ENCODE measurements around the gene HNF1A.
"Not testable (repeated sequence)": the region's sequence is repeated elsewhere in the genome, so short reads cannot be mapped to it uniquely, and the experiment has no call there.

HNF1A gene

DNA sequence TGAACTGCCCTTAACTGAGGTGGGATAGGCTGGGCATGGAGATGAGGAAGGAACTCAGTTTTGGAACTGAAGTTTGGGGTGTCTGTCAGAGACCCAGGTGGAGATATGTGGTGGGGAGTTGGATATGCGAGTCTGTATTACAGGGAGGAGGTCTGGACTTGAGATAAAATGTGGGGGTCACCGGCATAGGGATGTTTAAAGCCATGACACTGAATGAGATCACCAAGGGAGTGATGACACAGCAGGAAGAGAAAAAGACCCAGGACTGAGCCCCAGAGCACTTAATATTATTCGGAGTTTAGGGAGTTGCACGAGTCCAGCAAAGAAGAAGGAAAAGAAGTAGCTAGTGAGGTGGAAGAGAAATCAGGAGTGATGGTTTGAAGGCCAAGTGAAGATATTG lies 64.7 kb downstream of the HNF1A start:
- Histone ChIP-seq H3K79me2 (ENCODE audit: insufficient read depth, low read length) (no peaks in the 10 kb centered on the region), H4K20me1 (ENCODE audit: low read depth, low read length) (no peaks in the 10 kb centered on the region)

DNA sequence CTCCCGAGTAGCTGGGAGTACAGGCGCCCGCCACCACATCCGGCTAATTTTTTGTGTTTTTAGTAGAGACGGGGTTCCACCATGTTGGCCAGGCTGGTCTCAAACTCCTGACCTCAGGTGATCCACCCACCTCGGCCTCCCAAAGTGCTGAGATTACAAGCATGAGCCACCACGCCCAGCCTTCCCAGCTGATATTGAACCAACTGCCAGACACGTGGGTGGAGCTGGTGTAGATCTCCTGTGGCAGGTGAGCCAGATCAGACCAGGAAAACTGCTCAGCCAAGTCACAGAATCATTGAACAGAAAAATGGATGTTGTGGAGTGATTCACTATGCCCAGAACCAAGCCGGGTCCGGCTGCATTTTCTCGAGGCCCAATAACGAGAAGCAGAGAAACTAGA lies 69.1 kb downstream of the HNF1A start:
- H3K27me3 ChIP-seq (ENCODE audit: low read length); H3K9me3 ChIP-seq (ENCODE audit: insufficient read depth, low read length): not testable (repeated sequence)

More for the DNA sequence above, 64.7 kb downstream of the HNF1A start:
- no peak overlapping the region for H3K9ac ChIP-seq (ENCODE audit: low read length)
- TF ChIP-seq EZH2phosphoT487 (conservative IDR thresholded peaks at IDR 0.05; ENCODE audit: low read length), result no peak
- TF ChIP-seq, protein P1, sequence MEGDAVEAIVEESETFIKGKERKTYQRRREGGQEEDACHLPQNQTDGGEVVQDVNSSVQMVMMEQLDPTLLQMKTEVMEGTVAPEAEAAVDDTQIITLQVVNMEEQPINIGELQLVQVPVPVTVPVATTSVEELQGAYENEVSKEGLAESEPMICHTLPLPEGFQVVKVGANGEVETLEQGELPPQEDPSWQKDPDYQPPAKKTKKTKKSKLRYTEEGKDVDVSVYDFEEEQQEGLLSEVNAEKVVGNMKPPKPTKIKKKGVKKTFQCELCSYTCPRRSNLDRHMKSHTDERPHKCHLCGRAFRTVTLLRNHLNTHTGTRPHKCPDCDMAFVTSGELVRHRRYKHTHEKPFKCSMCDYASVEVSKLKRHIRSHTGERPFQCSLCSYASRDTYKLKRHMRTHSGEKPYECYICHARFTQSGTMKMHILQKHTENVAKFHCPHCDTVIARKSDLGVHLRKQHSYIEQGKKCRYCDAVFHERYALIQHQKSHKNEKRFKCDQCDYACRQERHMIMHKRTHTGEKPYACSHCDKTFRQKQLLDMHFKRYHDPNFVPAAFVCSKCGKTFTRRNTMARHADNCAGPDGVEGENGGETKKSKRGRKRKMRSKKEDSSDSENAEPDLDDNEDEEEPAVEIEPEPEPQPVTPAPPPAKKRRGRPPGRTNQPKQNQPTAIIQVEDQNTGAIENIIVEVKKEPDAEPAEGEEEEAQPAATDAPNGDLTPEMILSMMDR (IDR thresholded peaks at IDR 0.05; ENCODE audit: insufficient read depth, low read length, poor library complexity, severe bottlenecking), result no peak
- H3K9me2 ChIP-seq (replicated peaks; ENCODE audit: insufficient read depth, low read length), result no peaks in the 10 kb centered on the region
- no peak overlapping the region for H3K27ac ChIP-seq (ENCODE audit: low read depth, low read length)
- no peak overlapping the region for H2AFZ ChIP-seq (ENCODE audit: low read depth, low read length, severe bottlenecking)
- no peaks in the 10 kb centered on the region for H3K9me3 ChIP-seq (ENCODE audit: insufficient read depth, low read length)
- H3K4me2 ChIP-seq (ENCODE audit: low read depth, low read length, poor library complexity, severe bottlenecking), result no peak overlapping the region
- no peaks in the 10 kb centered on the region for H3F3A ChIP-seq (ENCODE audit: insufficient read depth)
- H3K4me3 ChIP-seq (ENCODE audit: insufficient read depth, low read length, poor library complexity, severe bottlenecking), result no peak overlapping the region
- H3K36me3 ChIP-seq (ENCODE audit: low read length), result no peaks in the 10 kb centered on the region
- H3K27me3 ChIP-seq (ENCODE audit: low read length), result no peaks in the 10 kb centered on the region

GRCh38 chr12:121048442-121048841 lies 70.1 kb downstream of the HNF1A start:
- no peak overlapping the region for H2AFZ ChIP-seq (ENCODE audit: low read depth, low read length, severe bottlenecking)
- no peak overlapping the region for H3K4me3 ChIP-seq (ENCODE audit: insufficient read depth, low read length, poor library complexity, severe bottlenecking)
- H4K20me1 ChIP-seq (ENCODE audit: low read depth, low read length), result no peaks in the 10 kb centered on the region
- H3K27me3 ChIP-seq (ENCODE audit: low read length), result no peaks in the 10 kb centered on the region
- H3K9ac ChIP-seq (ENCODE audit: low read length), result no peak overlapping the region
- TF ChIP-seq, protein P1 (IDR thresholded peaks at IDR 0.05; ENCODE audit: insufficient read depth, low read length, poor library complexity, severe bottlenecking), result no peak
- TF ChIP-seq EZH2phosphoT487 (conservative IDR thresholded peaks at IDR 0.05; ENCODE audit: low read length), result no peak
- H3K9me2 ChIP-seq (replicated peaks; ENCODE audit: insufficient read depth, low read length), result no peaks in the 10 kb centered on the region
- H3K27ac ChIP-seq (ENCODE audit: low read depth, low read length), result no peak overlapping the region
- H3K79me2 ChIP-seq (ENCODE audit: insufficient read depth, low read length), result no peaks in the 10 kb centered on the region
- H3K9me3 ChIP-seq (ENCODE audit: insufficient read depth, low read length), result no peaks in the 10 kb centered on the region
- no peaks in the 10 kb centered on the region for H3F3A ChIP-seq (ENCODE audit: insufficient read depth)
- no peak overlapping the region for H3K4me2 ChIP-seq (ENCODE audit: low read depth, low read length, poor library complexity, severe bottlenecking)
- H3K36me3 ChIP-seq (ENCODE audit: low read length), result no peaks in the 10 kb centered on the region

More for the DNA sequence above, 69.1 kb downstream of the HNF1A start:
- not testable (repeated sequence) for H3K36me3 ChIP-seq (ENCODE audit: low read length); H2AFZ ChIP-seq (ENCODE audit: low read depth, low read length, severe bottlenecking); H3K9me2 ChIP-seq (replicated peaks; ENCODE audit: insufficient read depth, low read length); H3K4me2 ChIP-seq (ENCODE audit: low read depth, low read length, poor library complexity, severe bottlenecking); H3K9ac ChIP-seq (ENCODE audit: low read length); H3K4me3 ChIP-seq (ENCODE audit: insufficient read depth, low read length, poor library complexity, severe bottlenecking); H3F3A ChIP-seq (ENCODE audit: insufficient read depth); H3K79me2 ChIP-seq (ENCODE audit: insufficient read depth, low read length); H3K27ac ChIP-seq (ENCODE audit: low read depth, low read length); H4K20me1 ChIP-seq (ENCODE audit: low read depth, low read length)

GRCh38 chr12:121050725-121051124 lies 72.4 kb downstream of the HNF1A start:
- Histone ChIP-seq H3K79me2 (ENCODE audit: insufficient read depth, low read length) (no peaks in the 10 kb centered on the region), H3F3A (ENCODE audit: insufficient read depth) (no peaks in the 10 kb centered on the region), H3K27me3 (ENCODE audit: low read length) (no peaks in the 10 kb centered on the region), H3K4me3 (ENCODE audit: insufficient read depth, low read length, poor library complexity, severe bottlenecking) (no peak overlapping the region), H2AFZ (ENCODE audit: low read depth, low read length, severe bottlenecking) (no peak overlapping the region), H3K9me3 (ENCODE audit: insufficient read depth, low read length) (no peaks in the 10 kb centered on the region), H3K36me3 (ENCODE audit: low read length) (no peaks in the 10 kb centered on the region), H4K20me1 (ENCODE audit: low read depth, low read length) (no peaks in the 10 kb centered on the region), H3K4me2 (ENCODE audit: low read depth, low read length, poor library complexity, severe bottlenecking) (no peak overlapping the region), H3K9me2 (replicated peaks; ENCODE audit: insufficient read depth, low read length) (no peaks in the 10 kb centered on the region), H3K9ac (ENCODE audit: low read length) (no peak overlapping the region), H3K27ac (ENCODE audit: low read depth, low read length) (no peak overlapping the region)
- TF ChIP-seq, protein P1 (IDR thresholded peaks at IDR 0.05; ENCODE audit: insufficient read depth, low read length, poor library complexity, severe bottlenecking), result no peak
- TF ChIP-seq EZH2phosphoT487 (conservative IDR thresholded peaks at IDR 0.05; ENCODE audit: low read length), result no peak
